ENCODE data around the gene SORL1-AS1.

Gene SORL1-AS1

DNA sequence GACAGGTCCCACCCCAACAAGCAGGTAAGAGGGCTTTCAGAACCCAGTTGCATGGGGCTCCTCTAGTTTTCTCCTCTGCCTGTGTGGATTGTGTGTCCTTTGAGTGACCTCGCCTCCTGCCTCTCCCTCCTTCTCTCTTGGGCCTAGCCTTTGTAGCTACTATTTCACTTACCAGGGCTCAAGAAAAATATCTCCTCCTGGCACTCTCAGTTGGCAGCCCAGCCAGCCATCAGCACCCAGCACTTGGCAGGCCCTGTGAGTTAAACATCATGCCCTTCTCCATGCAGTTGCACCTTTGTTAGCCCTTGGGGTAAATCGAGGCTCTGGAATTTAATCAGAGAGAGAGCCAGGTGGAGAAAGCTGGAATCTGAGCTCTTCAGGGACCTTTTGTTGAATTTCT, 35.4 kb upstream of the SORL1-AS1 start:
- no peak for DNase-seq (ENCODE audit: low spot score)
- no peak for ATAC-seq (ENCODE audit: low read depth)
- H3K27me3 ChIP-seq (ENCODE audit: insufficient read depth, poor library complexity, severe bottlenecking) = no peaks in the 10 kb centered on the region
- H3K36me3 ChIP-seq (ENCODE audit: low read depth) = no peaks in the 10 kb centered on the region
- no peaks in the 10 kb centered on the region for H3K4me1 ChIP-seq (ENCODE audit: insufficient read depth, poor library complexity, severe bottlenecking)
- no peak overlapping the region for H3K27ac ChIP-seq (ENCODE audit: poor library complexity, severe bottlenecking)
- TF ChIP-seq, protein P1, sequence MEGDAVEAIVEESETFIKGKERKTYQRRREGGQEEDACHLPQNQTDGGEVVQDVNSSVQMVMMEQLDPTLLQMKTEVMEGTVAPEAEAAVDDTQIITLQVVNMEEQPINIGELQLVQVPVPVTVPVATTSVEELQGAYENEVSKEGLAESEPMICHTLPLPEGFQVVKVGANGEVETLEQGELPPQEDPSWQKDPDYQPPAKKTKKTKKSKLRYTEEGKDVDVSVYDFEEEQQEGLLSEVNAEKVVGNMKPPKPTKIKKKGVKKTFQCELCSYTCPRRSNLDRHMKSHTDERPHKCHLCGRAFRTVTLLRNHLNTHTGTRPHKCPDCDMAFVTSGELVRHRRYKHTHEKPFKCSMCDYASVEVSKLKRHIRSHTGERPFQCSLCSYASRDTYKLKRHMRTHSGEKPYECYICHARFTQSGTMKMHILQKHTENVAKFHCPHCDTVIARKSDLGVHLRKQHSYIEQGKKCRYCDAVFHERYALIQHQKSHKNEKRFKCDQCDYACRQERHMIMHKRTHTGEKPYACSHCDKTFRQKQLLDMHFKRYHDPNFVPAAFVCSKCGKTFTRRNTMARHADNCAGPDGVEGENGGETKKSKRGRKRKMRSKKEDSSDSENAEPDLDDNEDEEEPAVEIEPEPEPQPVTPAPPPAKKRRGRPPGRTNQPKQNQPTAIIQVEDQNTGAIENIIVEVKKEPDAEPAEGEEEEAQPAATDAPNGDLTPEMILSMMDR (IDR thresholded peaks at IDR 0.05; ENCODE audit: poor library complexity, severe bottlenecking) = no peak
- no peak overlapping the region for H3K4me3 ChIP-seq (ENCODE audit: severe bottlenecking)
- no peaks in the 10 kb centered on the region for H3K9me3 ChIP-seq (ENCODE audit: severe bottlenecking)

DNA sequence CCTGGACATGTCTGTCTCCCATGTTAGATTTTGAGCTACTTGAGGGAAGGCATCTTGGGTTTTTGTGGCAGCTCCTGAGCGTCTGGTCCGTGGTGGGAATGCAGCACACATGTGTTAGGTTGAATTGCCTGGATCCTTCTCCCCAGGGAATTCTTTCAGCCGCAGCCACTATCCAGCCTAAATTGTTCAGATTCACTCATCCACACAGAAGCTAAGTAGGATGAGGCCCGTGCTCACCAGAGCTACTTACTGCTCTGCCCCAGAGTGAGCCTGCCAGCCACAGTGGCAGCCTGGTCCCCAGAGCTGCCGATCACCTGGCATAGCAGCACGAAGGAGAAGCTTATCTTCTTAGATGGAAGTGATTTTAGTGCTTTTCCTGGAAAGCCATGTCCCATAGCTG, 34.4 kb upstream of the SORL1-AS1 start:
- ATAC-seq (ENCODE audit: low read depth) (no peak), DNase-seq (ENCODE audit: low spot score) (no peak)
- Histone ChIP-seq H3K27me3 (ENCODE audit: insufficient read depth, poor library complexity, severe bottlenecking) (no peaks in the 10 kb centered on the region), H3K4me1 (ENCODE audit: insufficient read depth, poor library complexity, severe bottlenecking) (peaks cover 7% of the 10 kb centered on the region), H3K36me3 (ENCODE audit: low read depth) (no peaks in the 10 kb centered on the region), H3K9me3 (ENCODE audit: severe bottlenecking) (no peaks in the 10 kb centered on the region), H3K4me3 (ENCODE audit: severe bottlenecking) (no peak overlapping the region), H3K27ac (ENCODE audit: poor library complexity, severe bottlenecking) (no peak overlapping the region)
- TF ChIP-seq, protein P1 (IDR thresholded peaks at IDR 0.05; ENCODE audit: poor library complexity, severe bottlenecking) = no peak

DNA sequence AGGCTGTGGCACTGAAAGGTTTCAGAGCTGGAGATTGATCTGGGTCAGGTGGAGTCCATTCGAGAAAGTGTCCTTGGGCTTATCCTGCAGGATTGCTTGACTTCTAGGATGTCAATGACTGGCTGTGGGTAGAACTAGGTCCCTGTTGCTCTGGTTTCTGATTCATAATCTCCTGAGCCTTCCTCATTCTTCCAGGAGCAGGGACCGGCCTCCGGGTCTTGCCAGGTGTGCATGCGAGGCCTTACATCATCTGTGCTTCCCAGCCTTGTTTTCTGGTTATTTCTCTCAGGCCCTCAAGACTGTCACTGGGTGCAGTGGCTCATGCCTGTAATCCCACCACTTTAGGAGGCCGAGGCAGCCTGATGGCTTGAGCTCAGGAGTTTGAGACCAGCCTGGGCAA, 33.3 kb upstream of the SORL1-AS1 start:
- H3K4me3 ChIP-seq (ENCODE audit: severe bottlenecking) = no peak overlapping the region
- H3K27me3 ChIP-seq (ENCODE audit: insufficient read depth, poor library complexity, severe bottlenecking) = no peaks in the 10 kb centered on the region
- H3K9me3 ChIP-seq (ENCODE audit: severe bottlenecking) = no peaks in the 10 kb centered on the region
- H3K36me3 ChIP-seq (ENCODE audit: low read depth) = no peaks in the 10 kb centered on the region
- no peak for ATAC-seq (ENCODE audit: low read depth)
- H3K4me1 ChIP-seq (ENCODE audit: insufficient read depth, poor library complexity, severe bottlenecking) = peaks cover 7% of the 10 kb centered on the region
- no peak for DNase-seq (ENCODE audit: low spot score)
- TF ChIP-seq, protein P1 (IDR thresholded peaks at IDR 0.05; ENCODE audit: poor library complexity, severe bottlenecking) = no peak
- no peak overlapping the region for H3K27ac ChIP-seq (ENCODE audit: poor library complexity, severe bottlenecking)

DNA sequence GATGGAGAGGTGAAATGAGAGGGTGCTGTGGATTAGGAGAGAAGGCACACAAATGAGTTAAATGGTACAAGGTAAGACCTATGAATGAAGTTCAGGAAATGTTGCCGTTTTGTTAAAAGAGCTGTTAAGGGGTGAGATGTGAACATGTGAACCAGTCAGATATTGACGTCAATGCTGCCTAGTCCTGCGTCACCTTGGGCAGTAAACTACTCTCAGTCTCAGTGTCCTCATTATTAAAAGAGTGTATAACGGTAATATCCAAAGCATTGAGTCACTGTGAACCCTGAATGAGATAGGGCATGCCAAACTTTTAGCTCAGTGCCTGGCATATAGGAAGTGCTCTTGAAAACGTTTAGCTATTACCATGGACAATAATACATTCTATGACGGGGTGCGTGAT, 32.4 kb upstream of the SORL1-AS1 start:
- Histone ChIP-seq H3K9me3 (ENCODE audit: severe bottlenecking) (no peaks in the 10 kb centered on the region), H3K27me3 (ENCODE audit: insufficient read depth, poor library complexity, severe bottlenecking) (no peaks in the 10 kb centered on the region), H3K36me3 (ENCODE audit: low read depth) (no peaks in the 10 kb centered on the region), H3K27ac (ENCODE audit: poor library complexity, severe bottlenecking) (no peak overlapping the region), H3K4me1 (ENCODE audit: insufficient read depth, poor library complexity, severe bottlenecking) (peaks cover 7% of the 10 kb centered on the region), H3K4me3 (ENCODE audit: severe bottlenecking) (no peak overlapping the region)
- DNase-seq (ENCODE audit: low spot score) = no peak
- no peak for ATAC-seq (ENCODE audit: low read depth)
- TF ChIP-seq, protein P1 (IDR thresholded peaks at IDR 0.05; ENCODE audit: poor library complexity, severe bottlenecking) = no peak

DNA sequence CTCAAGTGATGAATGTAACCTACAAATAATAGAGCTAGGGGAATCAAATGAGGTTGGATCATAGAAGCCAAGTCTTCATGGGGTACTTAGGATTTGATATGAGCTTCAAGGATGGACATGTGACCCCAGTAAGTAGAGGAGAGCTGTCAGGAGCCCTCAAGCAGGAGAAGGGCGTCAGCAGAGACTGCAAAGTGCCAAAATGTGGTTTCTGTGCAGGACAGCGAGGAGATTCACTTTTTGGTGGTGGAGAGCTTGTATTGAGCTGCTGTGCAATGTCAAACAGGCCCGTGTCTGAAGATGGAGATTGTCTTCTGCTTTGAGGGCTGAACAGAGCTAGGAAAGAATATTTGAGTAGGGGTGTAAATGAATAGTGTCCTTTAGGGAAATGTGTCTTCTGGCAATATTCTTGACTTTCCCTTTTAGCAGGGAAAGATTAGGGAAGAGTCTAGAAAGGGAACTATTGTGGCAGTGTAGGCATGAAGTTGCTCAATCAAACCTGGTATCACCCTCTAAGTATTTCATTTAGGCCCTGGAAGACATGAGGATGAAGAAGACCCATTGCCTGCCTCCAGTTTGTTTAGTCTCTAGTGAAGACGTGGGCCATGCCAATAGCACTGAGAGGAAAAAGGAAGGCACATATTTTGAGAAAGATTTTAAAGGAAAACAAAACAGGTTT, 31.2 kb upstream of the SORL1-AS1 start:
- no peak overlapping the region for H3K4me3 ChIP-seq (ENCODE audit: severe bottlenecking)
- ATAC-seq (ENCODE audit: low read depth) = no peak
- H3K27me3 ChIP-seq (ENCODE audit: insufficient read depth, poor library complexity, severe bottlenecking) = no peaks in the 10 kb centered on the region
- TF ChIP-seq, protein P1 (IDR thresholded peaks at IDR 0.05; ENCODE audit: poor library complexity, severe bottlenecking) = no peak
- no peak for DNase-seq (ENCODE audit: low spot score)
- H3K36me3 ChIP-seq (ENCODE audit: low read depth) = no peaks in the 10 kb centered on the region
- H3K27ac ChIP-seq (ENCODE audit: poor library complexity, severe bottlenecking) = no peak overlapping the region
- peaks cover 7% of the 10 kb centered on the region for H3K4me1 ChIP-seq (ENCODE audit: insufficient read depth, poor library complexity, severe bottlenecking)
- H3K9me3 ChIP-seq (ENCODE audit: severe bottlenecking) = no peaks in the 10 kb centered on the region

All from RWPE2 (cell line).